Activated T-cell treated with anti-CD3 and anti-CD28 coated beads, Interleukin-2, amount 50 U/mL, for 24 hours (primary cell): Measurements from ENCODE around the gene C3orf22.
"Not testable (repeated sequence)": the region's sequence is repeated elsewhere in the genome, so short reads cannot be mapped to it uniquely, and the experiment has no call there.

Experiments used
- DNase-seq: peaks from one replicate; pipeline ENCODE4 v3.0.0-alpha.2; 2020
- H3K27ac Mint-ChIP-seq: 2 replicates; pipeline ENCODE4 v1.8.0; 2020; ENCODE audit warnings: mild to moderate bottlenecking, mixed read lengths
- H3K27me3 Mint-ChIP-seq: 2 replicates; pipeline ENCODE4 v1.8.0; 2020; ENCODE audit warnings: mixed read lengths
- H3K36me3 Mint-ChIP-seq: 2 replicates; pipeline ENCODE4 v1.8.0; 2020; ENCODE audit warnings: low read depth, mixed read lengths
- H3K4me1 Mint-ChIP-seq: 2 replicates; pipeline ENCODE4 v1.8.0; 2020; ENCODE audit warnings: low read depth, mixed read lengths
- H3K4me3 Mint-ChIP-seq: 2 replicates; pipeline ENCODE4 v1.8.0; 2020; ENCODE audit warnings: mild to moderate bottlenecking, moderate library complexity, mixed read lengths
- H3K9me3 Mint-ChIP-seq: 2 replicates; pipeline ENCODE4 v1.8.0; 2020; ENCODE audit warnings: mixed read lengths

Gene C3orf22

DNA sequence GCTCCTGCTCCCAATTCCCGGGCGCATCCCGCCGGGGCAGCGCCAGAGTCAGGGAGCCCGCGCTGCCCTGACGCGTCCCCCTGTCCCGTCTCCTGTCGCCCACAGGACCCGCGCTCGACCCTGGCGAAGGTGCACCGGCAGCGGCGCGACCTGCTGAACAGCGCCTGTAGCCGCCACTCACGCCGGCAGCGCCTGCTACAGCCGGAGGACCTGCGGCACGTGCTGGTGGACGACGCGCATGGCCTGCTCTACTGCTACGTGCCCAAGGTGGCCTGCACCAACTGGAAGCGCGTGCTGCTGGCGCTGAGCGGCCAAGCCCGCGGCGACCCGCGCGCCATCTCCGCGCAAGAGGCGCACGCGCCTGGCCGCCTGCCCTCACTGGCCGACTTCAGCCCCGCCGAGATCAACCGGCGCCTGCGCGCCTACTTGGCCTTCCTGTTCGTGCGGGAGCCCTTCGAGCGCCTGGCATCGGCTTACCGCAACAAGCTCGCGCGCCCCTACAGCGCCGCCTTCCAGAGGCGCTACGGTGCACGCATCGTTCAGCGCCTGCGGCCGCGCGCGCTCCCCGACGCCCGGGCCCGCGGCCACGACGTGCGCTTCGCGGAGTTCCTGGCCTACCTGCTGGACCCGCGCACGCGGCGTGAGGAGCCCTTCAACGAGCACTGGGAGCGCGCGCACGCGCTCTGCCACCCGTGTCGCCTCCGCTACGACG, 16.9 kb downstream of the C3orf22 start:
- Mint-ChIP-seq H3K4me1 (peaks cover 2% of the 10 kb centered on the region), H3K4me3 (no peak overlapping the region), H3K27me3 (peaks cover 15% of the 10 kb centered on the region), H3K9me3 (no peaks in the 10 kb centered on the region), H3K27ac (no peak overlapping the region), H3K36me3 (no peaks in the 10 kb centered on the region)
- peak; percentile 21 for DNase-seq

GRCh38 chr3:126540951-126541627, 17.6 kb downstream of the C3orf22 start:
- Mint-ChIP-seq H3K27ac (no peak overlapping the region), H3K4me1 (peaks cover 2% of the 10 kb centered on the region), H3K27me3 (peaks cover 15% of the 10 kb centered on the region), H3K4me3 (no peak overlapping the region), H3K36me3 (no peaks in the 10 kb centered on the region), H3K9me3 (no peaks in the 10 kb centered on the region)
- no peak for DNase-seq

DNA sequence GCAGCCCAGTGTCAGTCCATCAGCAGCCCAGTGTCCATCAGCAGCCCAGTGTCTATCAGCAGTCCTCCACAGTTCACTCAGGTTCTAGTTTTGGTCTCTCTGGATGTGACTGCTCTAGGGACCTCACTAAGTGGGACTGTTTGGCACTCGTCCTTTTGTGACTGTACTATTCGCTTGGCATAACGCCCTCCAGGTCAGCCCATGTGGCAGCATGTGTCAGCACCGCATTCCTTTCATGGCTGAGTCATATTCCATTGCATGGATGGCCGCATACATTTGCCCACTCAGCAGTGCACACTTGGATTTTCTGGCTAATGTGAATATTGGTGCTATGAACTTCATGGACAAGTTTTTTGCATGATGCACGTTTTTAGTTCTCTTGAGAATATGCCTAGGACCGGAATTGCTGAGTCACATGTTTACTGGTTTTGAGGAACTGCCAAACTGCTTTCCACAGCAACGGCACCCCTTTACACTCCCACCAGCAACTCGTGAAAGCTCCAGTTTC, 18.3 kb downstream of the C3orf22 start:
- H3K27me3 Mint-ChIP-seq, result peaks cover 16% of the 10 kb centered on the region
- H3K4me1 Mint-ChIP-seq, result peaks cover 2% of the 10 kb centered on the region
- H3K4me3 Mint-ChIP-seq, result no peak overlapping the region
- no peaks in the 10 kb centered on the region for H3K9me3 Mint-ChIP-seq
- no peaks in the 10 kb centered on the region for H3K36me3 Mint-ChIP-seq
- peak overlapping the region; percentile 22 for H3K27ac Mint-ChIP-seq
- peak; percentile 19 for DNase-seq

DNA sequence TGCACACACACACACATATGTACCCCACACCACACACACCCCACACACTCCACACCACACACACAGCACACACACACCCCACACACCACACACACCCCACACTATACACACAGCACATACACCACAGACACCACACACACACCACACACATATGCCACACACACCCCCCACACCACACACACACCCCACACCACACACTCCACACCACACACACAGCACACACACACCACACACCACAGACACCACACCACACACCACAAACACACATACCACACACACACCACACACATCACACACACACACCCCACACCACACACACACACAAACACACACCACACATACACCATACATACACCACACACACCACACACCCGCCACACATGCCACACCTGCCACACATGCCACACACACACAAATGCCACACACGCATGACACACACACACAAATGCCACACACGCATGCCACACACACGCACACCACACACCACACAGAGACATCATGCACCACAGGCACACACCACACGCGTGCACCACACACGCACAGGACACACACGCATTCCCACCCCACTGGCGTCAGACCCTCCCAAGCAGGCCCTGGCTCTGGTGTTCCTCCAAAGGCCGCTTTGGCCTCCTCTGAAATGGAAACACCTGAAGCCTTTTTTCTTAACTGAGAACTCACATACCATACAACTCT, 19.0 kb downstream of the C3orf22 start:
- H3K27ac Mint-ChIP-seq, result no peak overlapping the region
- peaks cover 21% of the 10 kb centered on the region for H3K27me3 Mint-ChIP-seq
- H3K4me1 Mint-ChIP-seq, result peaks cover 2% of the 10 kb centered on the region
- no peaks in the 10 kb centered on the region for H3K36me3 Mint-ChIP-seq
- DNase-seq, result no peak
- H3K4me3 Mint-ChIP-seq, result no peak overlapping the region
- H3K9me3 Mint-ChIP-seq, result no peaks in the 10 kb centered on the region

- Mint-ChIP-seq H3K9me3 (no peaks in the 10 kb centered on the region), H3K27ac (no peak overlapping the region), H3K27me3 (peaks cover 26% of the 10 kb centered on the region), H3K4me3 (no peak overlapping the region), H3K36me3 (no peaks in the 10 kb centered on the region), H3K4me1 (peaks cover 2% of the 10 kb centered on the region)
- no peak for DNase-seq
These were observed 19.8 kb downstream of the C3orf22 start for GRCh38 chr3:126538966-126539365.

DNA sequence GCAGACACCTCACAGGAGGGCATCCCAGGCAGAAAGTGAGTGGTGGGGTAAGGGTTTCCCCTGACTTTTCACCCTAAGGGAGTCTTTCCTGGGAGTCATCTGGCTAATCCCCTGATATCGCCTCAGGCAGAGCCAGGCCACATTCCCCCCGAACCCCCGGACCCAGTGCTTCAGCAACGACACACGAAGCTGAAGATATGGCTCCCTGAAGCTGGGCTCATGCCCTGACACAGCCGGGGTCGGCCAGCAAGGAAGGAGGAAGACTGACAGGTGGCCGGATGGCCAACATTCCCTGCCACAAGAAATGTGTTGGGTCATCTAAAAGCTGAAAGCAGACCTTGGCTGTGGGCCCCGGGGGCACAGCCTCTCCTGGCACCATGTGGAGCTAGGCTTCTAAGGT, 20.4 kb downstream of the C3orf22 start:
- H3K9me3 Mint-ChIP-seq, result no peaks in the 10 kb centered on the region
- H3K27ac Mint-ChIP-seq, result no peak overlapping the region
- peaks cover 2% of the 10 kb centered on the region for H3K4me1 Mint-ChIP-seq
- H3K4me3 Mint-ChIP-seq, result no peak overlapping the region
- no peak for DNase-seq
- H3K36me3 Mint-ChIP-seq, result no peaks in the 10 kb centered on the region
- H3K27me3 Mint-ChIP-seq, result peaks cover 32% of the 10 kb centered on the region

DNA sequence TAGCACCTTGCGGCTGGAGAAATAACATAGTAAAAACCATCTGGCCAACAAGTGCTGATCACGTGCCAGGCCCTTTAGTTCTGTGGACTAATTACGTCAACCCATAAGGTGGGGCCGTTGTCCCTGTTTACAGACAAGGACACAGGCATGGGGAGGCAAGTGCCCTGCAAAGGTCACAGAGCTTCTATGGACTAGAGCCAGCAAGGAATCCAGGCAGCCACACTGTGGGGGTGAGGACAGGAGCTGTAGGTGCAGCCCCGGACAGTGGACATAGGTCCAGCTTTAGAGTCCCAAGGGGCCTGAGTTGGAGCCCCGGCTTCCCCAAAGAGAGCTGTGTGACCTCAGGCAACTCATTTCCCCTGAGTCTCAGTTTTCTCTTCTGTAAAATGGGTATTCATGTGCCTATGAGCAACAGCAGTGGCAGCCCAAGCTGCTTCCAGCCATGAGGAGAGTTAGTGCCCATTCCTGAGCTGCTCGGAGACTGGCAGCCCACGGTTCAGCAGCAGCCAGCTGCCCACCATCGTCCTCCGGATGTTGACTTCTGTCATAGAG, 20.9 kb downstream of the C3orf22 start:
- Mint-ChIP-seq H3K36me3 (no peaks in the 10 kb centered on the region), H3K4me1 (peaks cover 2% of the 10 kb centered on the region), H3K9me3 (no peaks in the 10 kb centered on the region), H3K27ac (no peak overlapping the region), H3K4me3 (no peak overlapping the region), H3K27me3 (peaks cover 33% of the 10 kb centered on the region)
- no peak for DNase-seq

DNA sequence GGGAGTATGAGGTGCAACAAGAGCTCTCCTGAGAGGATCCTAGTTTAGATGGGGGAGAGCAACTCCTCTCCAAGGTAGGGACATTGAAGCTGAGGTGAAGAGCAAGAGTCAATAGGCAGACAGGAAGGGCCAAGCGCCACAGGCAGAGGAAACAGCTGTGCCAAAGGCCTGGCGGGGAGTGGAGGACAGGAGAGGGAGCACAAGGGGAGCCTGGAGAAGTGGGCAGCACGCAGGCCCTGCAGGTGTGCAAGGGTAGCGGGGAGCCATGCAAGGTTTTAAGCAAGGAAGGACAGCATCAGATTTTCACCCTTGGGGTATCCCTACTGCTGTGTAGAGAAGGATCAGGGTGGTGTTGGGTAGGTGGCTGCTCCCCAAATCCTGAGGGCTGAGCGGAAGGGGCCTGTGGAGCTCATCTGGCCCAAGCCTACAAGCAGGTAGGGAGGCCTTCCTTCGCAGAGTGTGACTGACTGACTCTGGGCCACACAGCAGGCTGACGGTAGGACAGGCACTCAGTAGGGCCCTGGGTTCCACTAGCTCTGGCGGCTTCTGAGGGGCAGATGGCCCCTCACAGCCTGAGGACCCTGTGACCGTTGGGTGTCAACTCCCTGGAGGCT, 21.5 kb downstream of the C3orf22 start:
- H3K9me3 Mint-ChIP-seq, result no peaks in the 10 kb centered on the region
- H3K27ac Mint-ChIP-seq, result no peak overlapping the region
- no peak overlapping the region for H3K4me3 Mint-ChIP-seq
- H3K4me1 Mint-ChIP-seq, result peaks cover 2% of the 10 kb centered on the region
- peaks cover 33% of the 10 kb centered on the region for H3K27me3 Mint-ChIP-seq
- DNase-seq, result no peak
- no peaks in the 10 kb centered on the region for H3K36me3 Mint-ChIP-seq

DNA sequence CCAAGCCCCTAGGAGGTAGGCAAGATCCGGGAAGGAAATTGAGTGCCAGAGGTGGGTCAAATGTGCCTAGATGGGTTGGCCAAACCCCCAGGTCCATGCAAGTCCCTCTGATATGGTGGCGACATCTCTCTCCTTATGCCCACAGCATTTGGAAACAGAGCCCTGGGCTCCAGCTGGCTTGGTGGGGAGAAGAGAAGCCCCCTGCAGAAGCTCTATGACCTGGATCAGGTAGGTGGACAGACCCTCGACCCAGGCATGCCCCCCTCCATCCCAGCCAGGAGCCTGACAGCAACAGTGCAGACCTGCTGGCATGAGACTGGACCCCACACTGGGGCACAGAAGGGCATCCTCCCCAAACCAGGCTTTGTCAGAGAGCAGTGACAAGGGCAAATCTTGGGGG, 22.6 kb downstream of the C3orf22 start:
- no peak for DNase-seq
- H3K27me3 Mint-ChIP-seq, result peaks cover 31% of the 10 kb centered on the region
- no peaks in the 10 kb centered on the region for H3K36me3 Mint-ChIP-seq
- H3K4me1 Mint-ChIP-seq, result peaks cover 2% of the 10 kb centered on the region
- H3K4me3 Mint-ChIP-seq, result no peak overlapping the region
- H3K9me3 Mint-ChIP-seq, result no peaks in the 10 kb centered on the region
- H3K27ac Mint-ChIP-seq, result no peak overlapping the region

DNA sequence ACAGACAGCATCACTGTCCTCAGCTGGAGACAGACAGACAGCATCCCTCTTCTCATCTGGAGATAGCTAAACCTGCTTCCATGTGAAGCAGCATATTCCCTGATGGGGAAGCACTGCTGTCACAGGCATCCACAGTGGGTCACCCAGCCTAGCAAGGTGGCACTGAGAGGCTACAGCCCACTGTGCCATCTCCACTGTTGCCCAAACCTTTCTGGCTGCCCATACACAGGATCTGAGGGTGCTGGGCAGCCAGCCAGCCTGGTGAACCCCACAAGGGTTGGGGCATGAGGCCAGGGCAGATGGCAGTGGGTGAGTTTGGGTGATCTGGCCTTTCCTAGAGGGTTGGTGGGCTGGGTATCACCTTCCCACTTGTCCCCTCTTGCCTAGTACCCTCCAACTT, 23.1 kb downstream of the C3orf22 start:
- Mint-ChIP-seq H3K4me1 (peaks cover 2% of the 10 kb centered on the region), H3K27ac (no peak overlapping the region), H3K4me3 (no peak overlapping the region), H3K9me3 (no peaks in the 10 kb centered on the region), H3K27me3 (peaks cover 28% of the 10 kb centered on the region), H3K36me3 (no peaks in the 10 kb centered on the region)
- no peak for DNase-seq

GRCh38 chr3:126534716-126535115, 24.0 kb downstream of the C3orf22 start:
- H3K9me3 Mint-ChIP-seq, H3K27ac Mint-ChIP-seq, DNase-seq, H3K4me3 Mint-ChIP-seq, H3K36me3 Mint-ChIP-seq, H3K4me1 Mint-ChIP-seq: not testable (repeated sequence)
- peaks cover 19% of the 10 kb centered on the region for H3K27me3 Mint-ChIP-seq

GRCh38 chr3:126533506-126533905, 25.2 kb downstream of the C3orf22 start:
- Mint-ChIP-seq H3K9me3 (no peaks in the 10 kb centered on the region), H3K4me3 (no peak overlapping the region), H3K36me3 (no peaks in the 10 kb centered on the region), H3K27ac (no peak overlapping the region), H3K27me3 (peaks cover 19% of the 10 kb centered on the region), H3K4me1 (no peaks in the 10 kb centered on the region)
- DNase-seq, result no peak

DNA sequence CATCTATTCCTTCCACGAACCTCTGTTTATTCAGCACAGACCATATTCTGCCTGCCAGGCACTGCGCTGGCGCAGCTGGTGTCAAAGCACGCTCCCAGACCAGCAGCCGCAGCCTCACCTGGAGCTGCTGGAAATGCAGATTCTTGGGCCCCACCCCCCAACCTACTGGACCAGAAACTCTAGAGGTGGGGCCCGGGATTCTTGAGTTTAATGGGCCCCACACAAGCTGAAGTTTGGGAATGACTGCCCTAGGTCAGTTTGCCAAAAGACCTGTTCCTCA, 27.7 kb downstream of the C3orf22 start:
- no peak overlapping the region for H3K4me3 Mint-ChIP-seq
- no peaks in the 10 kb centered on the region for H3K36me3 Mint-ChIP-seq
- DNase-seq, result no peak
- H3K27ac Mint-ChIP-seq, result no peak overlapping the region
- no peaks in the 10 kb centered on the region for H3K9me3 Mint-ChIP-seq
- no peaks in the 10 kb centered on the region for H3K4me1 Mint-ChIP-seq
- peaks cover 19% of the 10 kb centered on the region for H3K27me3 Mint-ChIP-seq

- Mint-ChIP-seq H3K9me3 (no peaks in the 10 kb centered on the region), H3K4me1 (no peaks in the 10 kb centered on the region), H3K36me3 (no peaks in the 10 kb centered on the region), H3K27ac (no peak overlapping the region), H3K27me3 (peaks cover 23% of the 10 kb centered on the region), H3K4me3 (no peak overlapping the region)
- no peak for DNase-seq
These were observed 28.3 kb downstream of the C3orf22 start for GRCh38 chr3:126530171-126531050.
